ENCODE measurements around the gene KIFC3. TPM values are rescaled to one million over a fixed set of nuclear protein-coding genes. Genes with fewer than 3 reads are reported as not detected.

Gene KIFC3
- total and polyA plus RNA-seq, 2 of the 13 experiments (the other 11 are each of a cell fraction or from before 2014, with no cell fraction given), result 42.1 to 45.3 TPM

DNA sequence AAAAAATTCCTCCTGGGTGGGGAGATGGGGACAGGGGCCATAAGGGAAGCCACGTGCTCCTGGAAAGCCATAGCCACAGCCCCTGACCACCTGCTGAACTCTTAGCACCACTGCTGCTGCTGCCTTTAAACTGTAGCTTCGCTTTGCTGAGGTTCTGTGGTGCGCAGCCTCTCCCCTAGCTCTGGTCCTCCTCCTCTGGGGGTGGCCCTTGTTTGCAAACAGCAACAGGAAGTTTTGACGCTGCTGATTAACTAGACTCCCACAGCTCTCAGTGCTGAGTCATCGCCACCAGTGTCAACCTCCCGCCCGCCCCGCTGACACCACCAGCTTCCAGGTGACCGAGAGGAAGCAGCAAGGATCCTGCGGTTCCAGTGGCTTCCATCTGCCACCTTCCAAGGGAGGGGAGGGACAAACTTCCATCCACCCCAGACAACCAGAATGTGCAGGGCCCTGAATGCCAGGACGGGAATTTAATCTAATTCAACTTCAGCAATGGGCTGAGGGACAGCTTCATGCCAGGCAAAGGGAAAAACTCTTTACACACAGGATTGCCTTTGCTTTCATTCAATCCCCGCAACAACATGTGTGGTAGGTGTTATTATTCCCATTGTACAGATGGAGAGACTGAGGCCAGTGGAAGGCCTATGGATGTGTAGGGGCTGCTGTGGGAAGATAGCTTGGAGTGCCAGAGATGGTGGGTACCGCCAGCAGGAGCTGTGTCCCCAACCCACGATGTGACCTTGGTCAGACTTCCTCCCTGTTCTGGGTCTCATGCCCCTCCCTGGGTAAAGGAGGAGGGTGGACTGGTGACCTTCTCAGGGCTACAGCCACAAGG is 8.1 kb upstream of the KIFC3 start (continued):
- TF ChIP-seq, protein P1, sequence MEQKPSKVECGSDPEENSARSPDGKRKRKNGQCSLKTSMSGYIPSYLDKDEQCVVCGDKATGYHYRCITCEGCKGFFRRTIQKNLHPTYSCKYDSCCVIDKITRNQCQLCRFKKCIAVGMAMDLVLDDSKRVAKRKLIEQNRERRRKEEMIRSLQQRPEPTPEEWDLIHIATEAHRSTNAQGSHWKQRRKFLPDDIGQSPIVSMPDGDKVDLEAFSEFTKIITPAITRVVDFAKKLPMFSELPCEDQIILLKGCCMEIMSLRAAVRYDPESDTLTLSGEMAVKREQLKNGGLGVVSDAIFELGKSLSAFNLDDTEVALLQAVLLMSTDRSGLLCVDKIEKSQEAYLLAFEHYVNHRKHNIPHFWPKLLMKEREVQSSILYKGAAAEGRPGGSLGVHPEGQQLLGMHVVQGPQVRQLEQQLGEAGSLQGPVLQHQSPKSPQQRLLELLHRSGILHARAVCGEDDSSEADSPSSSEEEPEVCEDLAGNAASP (CRISPR knock-in tag; IDR thresholded peaks at IDR 0.05; ENCODE audit: borderline replicate concordance), result peak; percentile 64; the same call in 1 of the 2 replicates
- no peak for TF ChIP-seq ZNF841 (CRISPR knock-in tag; IDR thresholded peaks at IDR 0.05; ENCODE audit: borderline replicate concordance)
- peak; percentile 74; the same call in 1 of the 2 replicates for TF ChIP-seq ADNP (CRISPR knock-in tag; IDR thresholded peaks at IDR 0.05)
- peak; percentile 82 for TF ChIP-seq GFI1 (CRISPR knock-in tag; IDR thresholded peaks at IDR 0.05; ENCODE audit: borderline replicate concordance)
- peak; percentile 40; the same call in 1 of the 2 replicates for TF ChIP-seq SPEN (CRISPR knock-in tag; IDR thresholded peaks at IDR 0.05; ENCODE audit: low read depth)
- TF ChIP-seq SMARCE1 (IDR thresholded peaks at IDR 0.05; ENCODE audit: borderline replicate concordance), result no peak
- TF ChIP-seq, protein P2, sequence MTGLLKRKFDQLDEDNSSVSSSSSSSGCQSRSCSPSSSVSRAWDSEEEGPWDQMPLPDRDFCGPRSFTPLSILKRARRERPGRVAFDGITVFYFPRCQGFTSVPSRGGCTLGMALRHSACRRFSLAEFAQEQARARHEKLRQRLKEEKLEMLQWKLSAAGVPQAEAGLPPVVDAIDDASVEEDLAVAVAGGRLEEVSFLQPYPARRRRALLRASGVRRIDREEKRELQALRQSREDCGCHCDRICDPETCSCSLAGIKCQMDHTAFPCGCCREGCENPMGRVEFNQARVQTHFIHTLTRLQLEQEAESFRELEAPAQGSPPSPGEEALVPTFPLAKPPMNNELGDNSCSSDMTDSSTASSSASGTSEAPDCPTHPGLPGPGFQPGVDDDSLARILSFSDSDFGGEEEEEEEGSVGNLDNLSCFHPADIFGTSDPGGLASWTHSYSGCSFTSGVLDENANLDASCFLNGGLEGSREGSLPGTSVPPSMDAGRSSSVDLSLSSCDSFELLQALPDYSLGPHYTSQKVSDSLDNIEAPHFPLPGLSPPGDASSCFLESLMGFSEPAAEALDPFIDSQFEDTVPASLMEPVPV (CRISPR knock-in tag; IDR thresholded peaks at IDR 0.05), result peak; percentile 94
- TF ChIP-seq ZNF12 (CRISPR knock-in tag; IDR thresholded peaks at IDR 0.05), result no peak; the same call in 1 of the 2 replicates
- TF ChIP-seq YEATS2 (CRISPR knock-in tag; IDR thresholded peaks at IDR 0.05; ENCODE audit: borderline replicate concordance), result no peak
- peak; percentile 98 for TF ChIP-seq FOSL2 (CRISPR knock-in tag; IDR thresholded peaks at IDR 0.05)
- TF ChIP-seq, protein P3, sequence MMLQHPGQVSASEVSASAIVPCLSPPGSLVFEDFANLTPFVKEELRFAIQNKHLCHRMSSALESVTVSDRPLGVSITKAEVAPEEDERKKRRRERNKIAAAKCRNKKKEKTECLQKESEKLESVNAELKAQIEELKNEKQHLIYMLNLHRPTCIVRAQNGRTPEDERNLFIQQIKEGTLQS (CRISPR knock-in tag; IDR thresholded peaks at IDR 0.05), result peak; percentile 95
- TF ChIP-seq, protein P4, sequence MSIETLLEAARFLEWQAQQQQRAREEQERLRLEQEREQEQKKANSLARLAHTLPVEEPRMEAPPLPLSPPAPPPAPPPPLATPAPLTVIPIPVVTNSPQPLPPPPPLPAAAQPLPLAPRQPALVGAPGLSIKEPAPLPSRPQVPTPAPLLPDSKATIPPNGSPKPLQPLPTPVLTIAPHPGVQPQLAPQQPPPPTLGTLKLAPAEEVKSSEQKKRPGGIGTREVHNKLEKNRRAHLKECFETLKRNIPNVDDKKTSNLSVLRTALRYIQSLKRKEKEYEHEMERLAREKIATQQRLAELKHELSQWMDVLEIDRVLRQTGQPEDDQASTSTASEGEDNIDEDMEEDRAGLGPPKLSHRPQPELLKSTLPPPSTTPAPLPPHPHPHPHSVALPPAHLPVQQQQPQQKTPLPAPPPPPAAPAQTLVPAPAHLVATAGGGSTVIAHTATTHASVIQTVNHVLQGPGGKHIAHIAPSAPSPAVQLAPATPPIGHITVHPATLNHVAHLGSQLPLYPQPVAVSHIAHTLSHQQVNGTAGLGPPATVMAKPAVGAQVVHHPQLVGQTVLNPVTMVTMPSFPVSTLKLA (IDR thresholded peaks at IDR 0.05), result peak; percentile 41; the same call in 1 of the 2 replicates
- TF ChIP-seq ZNF354B (CRISPR knock-in tag; IDR thresholded peaks at IDR 0.05), result no peak
- 0 out of 2 replicates have a peak, but pooled peaks have one; percentile 59 for TF ChIP-seq ZNF205 (CRISPR knock-in tag; IDR thresholded peaks at IDR 0.05)
- TF ChIP-seq PAX8 (CRISPR knock-in tag; IDR thresholded peaks at IDR 0.05; ENCODE audit: borderline replicate concordance), result no peak
- TF ChIP-seq ZNF567 (CRISPR knock-in tag; IDR thresholded peaks at IDR 0.05; ENCODE audit: borderline replicate concordance), result peak; percentile 36; the same call in 1 of the 2 replicates
- no peak for TF ChIP-seq HDAC6 (IDR thresholded peaks at IDR 0.05; ENCODE audit: low read depth, low read length)
- TF ChIP-seq CENPT (CRISPR knock-in tag; IDR thresholded peaks at IDR 0.05; ENCODE audit: low read depth), result no peak
- TF ChIP-seq NFE2L1 (CRISPR knock-in tag; IDR thresholded peaks at IDR 0.05; ENCODE audit: borderline replicate concordance), result peak; percentile 98
- no peak for TF ChIP-seq LBX2 (CRISPR knock-in tag; IDR thresholded peaks at IDR 0.05; ENCODE audit: borderline replicate concordance)
- TF ChIP-seq U2AF2 (IDR thresholded peaks at IDR 0.05; ENCODE audit: low read depth, low read length), result no peak
- 0 out of 2 replicates have a peak, but pooled peaks have one; percentile 40 for TF ChIP-seq ZNF138 (CRISPR knock-in tag; IDR thresholded peaks at IDR 0.05; ENCODE audit: low read depth)

Data from HepG2 (cell line).